Small intestine (tissue), 7 donors: ENCODE measurements around the gene AQP10. TPM values are rescaled to one million over a fixed set of nuclear protein-coding genes. Genes with fewer than 3 reads are reported as not detected.
"Not testable (repeated sequence)": the region's sequence is repeated elsewhere in the genome, so short reads cannot be mapped to it uniquely, and the experiment has no call there.

ENCODE experiments used
- DNase-seq, 2 donors: peaks; one replicate each; pipeline versions ENCODE4 v3.0.0 to v3.0.0-alpha.2; 2013
- FAIRE-seq: peaks from 2 replicates; lab custom pipeline; 2012; peaks lifted over from hg19 to GRCh38; lab: Jason Lieb, UNC
- H3K27ac ChIP-seq, 3 donors: one replicate each; pipeline ENCODE4 v1.5.1; 2013; ENCODE audit warnings: low read length in 2 of 3, mild to moderate bottlenecking in 2 of 3, control low read depth in 1 of 3, inconsistent platforms in 1 of 3, low read depth in 1 of 3, moderate library complexity in 1 of 3
- H3K27me3 ChIP-seq, 3 donors: one replicate each; pipeline ENCODE4 v1.6.1; 2013; ENCODE audit warnings: low read length in 3 of 3, inconsistent platforms in 1 of 3; ENCODE audit not compliant: control insufficient read depth in 3 of 3, insufficient read depth in 3 of 3
- H3K36me3 ChIP-seq, 3 donors: one replicate each; pipeline ENCODE4 v1.6.1; 2013; ENCODE audit warnings: low read length in 3 of 3, inconsistent platforms in 1 of 3, low read depth in 1 of 3, mild to moderate bottlenecking in 1 of 3, moderate library complexity in 1 of 3; ENCODE audit not compliant: control insufficient read depth in 3 of 3, insufficient read depth in 2 of 3
- H3K4me1 ChIP-seq, 3 donors: one replicate each; pipeline ENCODE4 v1.6.1; 2013; ENCODE audit warnings: low read length in 2 of 3, inconsistent platforms in 1 of 3, low read depth in 1 of 3, mild to moderate bottlenecking in 1 of 3, moderate library complexity in 1 of 3; ENCODE audit not compliant: control insufficient read depth in 3 of 3, insufficient read depth in 2 of 3
- H3K4me3 ChIP-seq, 3 donors: one replicate each; pipeline ENCODE4 v1.5.1; 2013; ENCODE audit warnings: low read length in 3 of 3, control low read depth in 1 of 3, inconsistent platforms in 1 of 3, low read depth in 1 of 3, mild to moderate bottlenecking in 1 of 3, moderate library complexity in 1 of 3
- H3K9me3 ChIP-seq, 2 donors: one replicate each; pipeline ENCODE4 v1.6.1; 2013; ENCODE audit warnings: low read depth in 1 of 2, low read length in 1 of 2; ENCODE audit not compliant: control insufficient read depth in 2 of 2, insufficient read depth in 1 of 2
- WGBS, 3 donors: extraction: QIAGEN DNeasy Blood & Tissue Kit; methylation state at CpG; one replicate each; pipeline ENCODE4 v1.1.7; 2013; 5-methylcytosine and 5-hydroxymethylcytosine counted together
- polyA plus RNA-seq, 4 donors: library from polyadenylated mRNA; stranded (reverse) in 3 of 4; unstranded in 1 of 4; fragments of 200-250 nt in 3 of 4; fragments of 120-200 nt in 1 of 4; gene quantifications; one replicate each; pipeline versions ENCODE4 v1.2.1 to v1.2.3, GENCODE V29; 2013
- donor health status: healthy with polysubstance abuse.
- donor health status: control.
- donor health status: control.
- donor health status: Bipolar disorder and iron deficiency.
- donor health status: healthy.

Gene AQP10
- polyA plus RNA-seq, 4 donors, result 0.30 to 103 (median 22.5) TPM

DNA sequence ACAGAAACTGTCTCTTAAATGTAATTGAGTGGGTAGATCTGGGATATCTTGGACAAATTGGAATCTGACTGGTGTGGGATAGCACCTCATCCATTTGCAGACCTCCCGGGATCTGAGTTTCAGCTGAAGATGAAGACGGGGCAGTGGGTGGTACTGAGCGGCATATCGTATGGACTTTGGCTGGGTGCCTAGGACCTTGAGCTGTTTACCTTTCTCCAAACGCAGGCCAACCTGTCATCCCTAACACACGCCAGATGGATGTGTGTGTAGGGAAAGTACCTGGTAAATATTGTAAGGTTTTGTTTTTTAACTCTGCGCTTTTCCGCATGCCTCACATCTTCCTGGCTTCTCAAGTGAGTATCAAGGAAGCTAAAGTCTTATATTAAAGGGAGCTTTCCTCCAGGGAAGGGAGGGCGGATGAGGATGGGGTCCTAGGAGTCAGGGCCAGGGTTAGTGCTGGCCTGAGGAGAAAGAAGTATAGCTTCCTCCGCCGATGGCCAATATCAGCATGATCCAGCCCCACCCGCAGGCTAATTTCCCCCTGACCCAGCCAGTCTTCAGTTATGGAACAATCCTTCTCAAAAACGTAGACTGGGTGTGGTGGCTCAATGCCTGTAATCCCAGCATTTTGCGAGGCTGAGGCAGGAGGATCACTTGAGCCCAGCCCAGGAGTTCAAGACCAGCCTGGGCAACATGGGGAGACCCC is 30.6 kb downstream of the AQP10 start:
- FAIRE-seq, result no peak

DNA sequence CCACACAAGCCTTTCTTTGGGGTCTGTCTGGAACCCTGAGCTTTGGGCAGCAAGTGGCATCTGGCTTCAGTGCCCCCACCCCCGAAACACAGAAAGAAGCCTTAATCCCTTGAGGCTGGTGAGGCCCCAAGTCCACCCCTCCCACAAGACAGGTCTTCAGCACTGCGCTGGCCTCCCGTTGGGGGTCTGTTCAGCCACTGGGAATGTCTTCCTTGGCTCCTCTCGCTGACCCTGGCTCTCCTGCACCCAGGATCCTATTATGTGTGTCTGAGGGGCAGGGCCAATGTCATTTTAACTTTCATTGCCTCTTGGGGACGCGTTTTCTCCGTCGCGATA is 31.3 kb downstream of the AQP10 start:
- 13 to 18% (median 16%) methylated on average over 9 of the region's 9 CpGs for WGBS, 3 donors
- Histone ChIP-seq H3K4me1 (peaks cover 8 to 19% (median 8%) of the 10 kb centered on the region in 3 donors), H3K4me3 (peak overlapping the region in 2 of 3 donors; percentile 16 to 45), H3K9me3 (no peaks in the 10 kb centered on the region), H3K36me3 (peaks cover 0 to 26% (median 0%) of the 10 kb centered on the region in 3 donors), H3K27me3 (peaks cover 0 to 7% (median 0%) of the 10 kb centered on the region in 3 donors), H3K27ac (peak overlapping the region; percentile 32 to 91 (median 86))
- FAIRE-seq (no peak), DNase-seq (no peak)

More for the DNA sequence above, 30.6 kb downstream of the AQP10 start:
- Histone ChIP-seq H3K4me3 (no peak overlapping the region), H3K27me3 (peaks cover 0 to 7% (median 0%) of the 10 kb centered on the region in 3 donors), H3K27ac (peak overlapping the region; percentile 35 to 91 (median 38)), H3K36me3 (peaks cover 0 to 33% (median 1%) of the 10 kb centered on the region in 3 donors), H3K9me3 (no peaks in the 10 kb centered on the region), H3K4me1 (peaks cover 8 to 19% (median 8%) of the 10 kb centered on the region in 3 donors)
- DNase-seq, result peak; percentile 67 to 84
- WGBS, 3 donors, result 15 to 61% (median 27%) methylated on average over 14 of the region's 14 CpGs

DNA sequence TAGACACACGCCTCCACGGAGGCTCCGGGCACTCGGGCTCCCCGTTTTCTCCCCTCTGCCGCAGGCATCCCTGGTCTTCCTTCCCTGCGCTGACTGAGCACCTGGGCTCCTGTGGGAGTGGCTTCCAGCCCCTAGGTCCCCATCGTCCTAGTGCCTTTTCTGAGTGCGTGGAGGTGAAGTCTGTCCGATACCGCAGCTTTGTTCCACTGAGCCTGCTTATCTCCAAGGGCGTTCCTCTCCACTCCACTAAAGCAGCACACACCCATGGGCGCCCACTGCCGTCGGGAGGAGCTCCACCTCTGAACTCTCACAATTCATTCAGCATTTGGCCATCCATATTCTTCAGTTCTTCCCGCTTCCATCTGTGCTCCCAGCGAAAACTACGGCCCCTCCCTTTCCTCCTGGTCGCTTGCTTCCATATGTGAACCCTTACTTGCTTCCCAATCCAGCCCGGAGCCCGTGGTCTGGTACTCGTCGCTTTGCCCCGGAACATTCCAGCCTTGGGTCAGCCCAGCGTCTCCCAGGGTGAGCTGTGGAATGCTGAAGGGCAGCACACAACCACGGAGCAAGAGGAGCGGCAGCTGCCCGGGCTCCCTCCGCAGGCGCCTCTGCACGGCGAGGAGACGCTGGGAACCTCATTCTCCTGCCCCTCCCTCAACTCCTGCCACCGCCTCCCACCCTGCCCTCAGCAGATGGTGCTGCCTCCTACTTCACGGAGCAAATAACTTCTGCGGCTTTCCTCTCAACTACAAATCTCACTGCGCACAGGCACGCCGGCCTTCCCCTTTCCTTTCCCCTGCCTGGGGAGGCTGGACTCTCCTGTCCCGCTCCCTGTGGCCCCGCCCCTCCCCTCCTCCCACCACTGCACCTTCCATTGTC is 31.9 kb downstream of the AQP10 start:
- Histone ChIP-seq H3K9me3 (no peaks in the 10 kb centered on the region), H3K27ac (peak overlapping the region; percentile 49 to 91 (median 86)), H3K36me3 (peaks cover 0 to 23% (median 0%) of the 10 kb centered on the region in 3 donors), H3K27me3 (peaks cover 0 to 7% (median 0%) of the 10 kb centered on the region in 3 donors), H3K4me3 (peak overlapping the region; percentile 12 to 45 (median 38)), H3K4me1 (peaks cover 8 to 19% (median 8%) of the 10 kb centered on the region in 3 donors)
- 0 to 1% (median 1%) methylated on average over 39 to 41 of the region's 41 CpGs for WGBS, 3 donors
- FAIRE-seq (no peak), DNase-seq (peak; percentile 57 to 90)

DNA sequence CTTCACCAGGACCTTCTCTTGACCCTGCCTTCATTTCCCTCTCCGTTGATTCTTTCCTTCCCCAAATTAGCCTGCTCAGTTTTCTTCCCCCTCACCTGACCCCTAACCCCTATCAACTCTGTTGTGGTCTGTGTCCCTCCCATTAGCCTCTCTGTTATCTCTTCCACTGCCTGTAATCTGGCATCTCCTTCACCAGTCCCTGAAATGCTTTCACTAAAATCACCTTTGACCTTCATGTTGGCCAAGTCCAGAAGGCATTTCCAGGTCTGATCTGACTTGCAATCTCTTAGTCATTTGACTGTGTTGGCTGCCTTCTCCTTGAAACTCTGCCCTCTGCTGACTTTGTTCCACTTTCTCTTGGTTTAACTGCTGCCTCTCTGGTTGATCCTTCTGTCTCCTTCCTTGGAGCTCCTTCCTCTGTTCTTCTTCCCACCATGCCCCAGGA is 32.6 kb downstream of the AQP10 start:
- H3K36me3 ChIP-seq, result peaks cover 0 to 17% (median 0%) of the 10 kb centered on the region in 3 donors
- peaks cover 8 to 19% (median 8%) of the 10 kb centered on the region in 3 donors for H3K4me1 ChIP-seq
- no peaks in the 10 kb centered on the region for H3K9me3 ChIP-seq
- 0 to 10% (median 5%) methylated on average over 1 of the region's 1 CpG for WGBS, 3 donors
- peak overlapping the region in 2 of 3 donors; percentile 86 to 91 for H3K27ac ChIP-seq
- DNase-seq (peak; percentile 76 to 96), FAIRE-seq (no peak)
- H3K4me3 ChIP-seq, result peak overlapping the region in 2 of 3 donors; percentile 38 to 45
- H3K27me3 ChIP-seq, result peaks cover 0 to 7% (median 0%) of the 10 kb centered on the region in 3 donors

DNA sequence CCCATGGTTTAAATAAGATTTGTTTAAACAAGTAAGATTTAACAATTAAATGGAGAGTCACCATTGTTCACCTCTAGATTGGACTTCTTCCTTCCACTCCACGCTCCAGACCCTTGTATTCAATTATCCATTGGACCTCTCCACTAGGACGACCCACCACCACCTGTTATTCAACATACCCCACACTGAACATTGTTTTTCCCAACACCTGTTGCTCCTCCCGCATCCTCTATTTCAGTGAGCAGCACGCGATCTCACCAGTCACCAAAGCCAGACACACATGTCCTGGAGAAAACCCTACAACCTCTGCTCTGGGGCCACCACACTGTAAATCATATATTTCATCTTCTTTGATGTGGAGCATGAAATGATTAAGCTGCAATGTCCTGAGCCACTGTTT is 33.1 kb downstream of the AQP10 start:
- no peak for DNase-seq
- peaks cover 0 to 13% (median 0%) of the 10 kb centered on the region in 3 donors for H3K36me3 ChIP-seq
- no peak overlapping the region for H3K4me3 ChIP-seq
- 86 to 92% (median 90%) methylated on average over 5 of the region's 5 CpGs for WGBS, 3 donors
- no peak for FAIRE-seq
- H3K9me3 ChIP-seq, result no peaks in the 10 kb centered on the region
- H3K27me3 ChIP-seq, result peaks cover 0 to 7% (median 0%) of the 10 kb centered on the region in 3 donors
- H3K4me1 ChIP-seq, result peaks cover 8 to 19% (median 8%) of the 10 kb centered on the region in 3 donors
- H3K27ac ChIP-seq, result peak overlapping the region in 2 of 3 donors; percentile 32 to 70

DNA sequence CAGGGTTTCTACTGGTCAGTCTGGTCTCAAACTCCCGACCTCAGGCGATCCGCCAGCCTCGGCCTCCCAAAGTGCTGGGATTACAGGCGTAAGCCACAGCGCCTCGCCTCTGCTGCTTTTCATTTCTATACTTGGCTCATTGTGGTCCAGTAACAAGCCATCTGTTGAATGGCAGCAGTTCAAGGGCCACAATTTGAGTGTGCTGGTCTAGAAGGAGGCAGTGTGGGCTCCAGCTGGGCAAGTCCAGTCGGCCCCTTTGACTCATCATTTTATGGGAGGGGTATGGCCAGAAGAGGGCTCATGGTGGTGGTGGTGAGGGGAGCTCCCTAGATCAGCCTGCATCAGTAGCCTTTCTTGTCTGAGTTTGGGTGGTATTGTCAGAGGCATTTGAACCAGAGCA is 37.6 kb downstream of the AQP10 start:
- Histone ChIP-seq H3K27me3 (no peaks in the 10 kb centered on the region), H3K4me1 (peaks cover 0 to 2% (median 2%) of the 10 kb centered on the region in 3 donors), H3K4me3 (no peak overlapping the region), H3K27ac (no peak overlapping the region), H3K9me3 (no peaks in the 10 kb centered on the region), H3K36me3 (no peaks in the 10 kb centered on the region)
- FAIRE-seq (no peak), DNase-seq (no peak)
- WGBS, 3 donors, result 91 to 93% (median 92%) methylated on average over 8 of the region's 8 CpGs

DNA sequence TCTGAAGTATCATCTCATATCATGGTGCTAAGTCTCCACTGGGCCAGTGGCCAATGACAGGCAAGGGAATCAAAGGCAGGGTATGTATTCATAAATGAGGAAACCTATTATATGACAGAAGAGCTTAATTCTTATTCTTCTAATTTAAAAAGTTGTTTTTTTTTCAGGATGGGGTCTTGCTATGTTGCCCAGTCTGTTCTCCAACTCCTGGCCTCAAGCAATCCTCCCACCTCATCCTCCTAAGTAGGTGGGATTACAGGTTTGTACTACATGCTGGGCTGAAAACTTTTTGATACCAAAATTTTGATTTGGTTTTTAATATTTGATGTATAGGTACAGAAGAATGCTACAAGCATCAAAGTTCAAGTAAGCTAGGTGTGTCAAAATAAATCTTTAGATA is 39.4 kb downstream of the AQP10 start:
- Histone ChIP-seq H3K36me3 (no peaks in the 10 kb centered on the region), H3K9me3 (no peaks in the 10 kb centered on the region), H3K27me3 (no peaks in the 10 kb centered on the region), H3K27ac (no peak overlapping the region), H3K4me1 (no peaks in the 10 kb centered on the region), H3K4me3 (no peak overlapping the region)
- no peak for DNase-seq
- FAIRE-seq, result no peak

DNA sequence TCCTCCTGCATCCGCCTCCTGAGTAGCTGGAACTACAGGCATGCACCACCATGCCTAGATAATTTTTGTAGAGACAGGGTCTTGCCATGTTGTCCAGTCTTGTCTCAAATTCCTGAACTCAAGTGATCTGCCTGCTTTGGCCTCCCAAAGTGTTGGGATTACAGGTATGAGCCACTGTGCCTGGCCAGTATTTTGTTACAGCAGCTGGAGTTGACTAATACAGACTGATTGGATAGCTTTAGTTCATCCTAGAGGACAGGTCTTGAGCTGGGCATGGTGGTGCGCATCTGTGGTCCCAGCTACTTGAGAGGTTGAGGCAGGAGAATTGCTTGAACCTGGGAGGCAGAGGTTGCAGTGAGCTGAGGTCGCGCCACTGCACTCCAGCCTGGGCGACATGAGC is 40.0 kb downstream of the AQP10 start:
- H3K4me3 ChIP-seq, H3K27me3 ChIP-seq, DNase-seq, H3K9me3 ChIP-seq, FAIRE-seq, H3K4me1 ChIP-seq, H3K27ac ChIP-seq, H3K36me3 ChIP-seq: not testable (repeated sequence)
- WGBS, 3 donors, result 84 to 97% (median 94%) methylated on average over 5 of the region's 5 CpGs
